Nephron progenitor cell (in vitro differentiated cells): ENCODE results near the gene INCENP.

ENCODE experiments used
- DNase-seq: peaks from one replicate; pipeline ENCODE4 v3.0.0; 2021
- H3K27ac Mint-ChIP-seq: 2 replicates; pipeline ENCODE4 v1.8.0; 2021; ENCODE audit warnings: mild to moderate bottlenecking, moderate library complexity, mixed read lengths
- H3K27me3 Mint-ChIP-seq: 2 replicates; pipeline ENCODE4 v1.8.0; 2021; ENCODE audit warnings: mild to moderate bottlenecking, low read depth, mixed read lengths; ENCODE audit not compliant: poor library complexity
- H3K36me3 Mint-ChIP-seq: 2 replicates; pipeline ENCODE4 v1.8.0; 2021; ENCODE audit warnings: low read depth, mixed read lengths
- H3K4me1 Mint-ChIP-seq: 2 replicates; pipeline ENCODE4 v1.8.0; 2021; ENCODE audit warnings: mixed read lengths
- H3K4me3 Mint-ChIP-seq: 2 replicates; pipeline ENCODE4 v1.8.0; 2021; ENCODE audit warnings: mild to moderate bottlenecking, moderate library complexity, mixed read lengths
- H3K9me3 Mint-ChIP-seq: 2 replicates; pipeline ENCODE4 v1.8.0; 2021; ENCODE audit warnings: mild to moderate bottlenecking, moderate library complexity, mixed read lengths
- TF ChIP-seq, protein P1 (sequence below): fragments of 200-600 bp; sonication (generic); IDR thresholded peaks from 2 replicates; pipeline ENCODE4 v1.5.0; 2021; ENCODE audit warnings: antibody characterized with exemption

INCENP gene

GRCh38 chr11:62176766-62177165 is 53.0 kb downstream of the INCENP start:
- H3K27me3 Mint-ChIP-seq = peaks cover 61% of the 10 kb centered on the region
- H3K27ac Mint-ChIP-seq = no peak overlapping the region
- no peak overlapping the region for H3K4me3 Mint-ChIP-seq
- H3K36me3 Mint-ChIP-seq = no peaks in the 10 kb centered on the region
- no peak for DNase-seq
- H3K4me1 Mint-ChIP-seq = no peaks in the 10 kb centered on the region
- no peaks in the 10 kb centered on the region for H3K9me3 Mint-ChIP-seq
- TF ChIP-seq, protein P1, sequence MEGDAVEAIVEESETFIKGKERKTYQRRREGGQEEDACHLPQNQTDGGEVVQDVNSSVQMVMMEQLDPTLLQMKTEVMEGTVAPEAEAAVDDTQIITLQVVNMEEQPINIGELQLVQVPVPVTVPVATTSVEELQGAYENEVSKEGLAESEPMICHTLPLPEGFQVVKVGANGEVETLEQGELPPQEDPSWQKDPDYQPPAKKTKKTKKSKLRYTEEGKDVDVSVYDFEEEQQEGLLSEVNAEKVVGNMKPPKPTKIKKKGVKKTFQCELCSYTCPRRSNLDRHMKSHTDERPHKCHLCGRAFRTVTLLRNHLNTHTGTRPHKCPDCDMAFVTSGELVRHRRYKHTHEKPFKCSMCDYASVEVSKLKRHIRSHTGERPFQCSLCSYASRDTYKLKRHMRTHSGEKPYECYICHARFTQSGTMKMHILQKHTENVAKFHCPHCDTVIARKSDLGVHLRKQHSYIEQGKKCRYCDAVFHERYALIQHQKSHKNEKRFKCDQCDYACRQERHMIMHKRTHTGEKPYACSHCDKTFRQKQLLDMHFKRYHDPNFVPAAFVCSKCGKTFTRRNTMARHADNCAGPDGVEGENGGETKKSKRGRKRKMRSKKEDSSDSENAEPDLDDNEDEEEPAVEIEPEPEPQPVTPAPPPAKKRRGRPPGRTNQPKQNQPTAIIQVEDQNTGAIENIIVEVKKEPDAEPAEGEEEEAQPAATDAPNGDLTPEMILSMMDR = no peak

DNA sequence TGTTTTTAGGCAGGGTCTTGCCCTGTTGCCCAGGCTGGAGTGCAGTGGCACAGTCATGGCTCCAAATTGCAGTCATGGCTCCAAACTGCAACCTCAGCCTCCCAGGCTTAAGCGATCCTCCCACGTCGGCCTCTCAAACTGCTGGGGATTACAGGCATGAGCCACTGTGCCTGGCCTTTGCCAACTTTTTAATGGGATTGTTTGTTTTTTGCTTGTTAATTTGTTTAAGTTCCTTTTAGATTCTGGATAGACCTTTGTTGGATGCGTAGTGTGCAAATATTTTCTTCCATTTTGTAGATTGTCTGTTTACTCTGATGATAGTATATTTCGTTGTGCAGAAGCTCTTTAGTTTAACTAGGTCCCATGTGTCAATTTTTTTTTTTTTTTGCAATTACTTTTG is 56.2 kb downstream of the INCENP start:
- Mint-ChIP-seq H3K36me3 (no peaks in the 10 kb centered on the region), H3K27me3 (peaks cover 28% of the 10 kb centered on the region), H3K27ac (no peak overlapping the region), H3K4me1 (no peaks in the 10 kb centered on the region), H3K4me3 (no peak overlapping the region), H3K9me3 (peaks cover 9% of the 10 kb centered on the region)
- TF ChIP-seq, protein P1 = no peak
- DNase-seq = no peak

DNA sequence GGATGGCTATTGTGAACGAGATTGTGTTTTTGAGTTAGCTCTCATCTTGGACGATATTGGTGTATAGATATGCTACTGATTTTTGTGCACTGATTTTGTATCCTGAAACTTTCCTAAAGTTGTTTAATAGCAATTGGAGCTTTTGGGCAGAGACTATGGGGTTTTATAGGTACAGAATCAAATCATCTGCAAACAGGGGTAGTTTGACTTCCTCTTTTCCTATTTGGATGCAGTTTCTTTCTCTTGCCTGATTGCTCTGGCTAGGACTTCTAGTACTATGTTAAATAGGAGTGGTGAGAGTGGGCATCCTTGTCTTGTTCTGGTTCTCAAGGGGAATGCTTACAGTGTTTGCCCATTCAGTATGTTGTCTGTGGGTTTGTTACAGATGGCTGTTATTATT is 57.3 kb downstream of the INCENP start:
- H3K27me3 Mint-ChIP-seq = peaks cover 27% of the 10 kb centered on the region
- no peaks in the 10 kb centered on the region for H3K36me3 Mint-ChIP-seq
- no peak overlapping the region for H3K4me3 Mint-ChIP-seq
- H3K4me1 Mint-ChIP-seq = no peaks in the 10 kb centered on the region
- H3K27ac Mint-ChIP-seq = no peak overlapping the region
- TF ChIP-seq, protein P1 = no peak
- H3K9me3 Mint-ChIP-seq = peaks cover 10% of the 10 kb centered on the region
- DNase-seq = no peak

DNA sequence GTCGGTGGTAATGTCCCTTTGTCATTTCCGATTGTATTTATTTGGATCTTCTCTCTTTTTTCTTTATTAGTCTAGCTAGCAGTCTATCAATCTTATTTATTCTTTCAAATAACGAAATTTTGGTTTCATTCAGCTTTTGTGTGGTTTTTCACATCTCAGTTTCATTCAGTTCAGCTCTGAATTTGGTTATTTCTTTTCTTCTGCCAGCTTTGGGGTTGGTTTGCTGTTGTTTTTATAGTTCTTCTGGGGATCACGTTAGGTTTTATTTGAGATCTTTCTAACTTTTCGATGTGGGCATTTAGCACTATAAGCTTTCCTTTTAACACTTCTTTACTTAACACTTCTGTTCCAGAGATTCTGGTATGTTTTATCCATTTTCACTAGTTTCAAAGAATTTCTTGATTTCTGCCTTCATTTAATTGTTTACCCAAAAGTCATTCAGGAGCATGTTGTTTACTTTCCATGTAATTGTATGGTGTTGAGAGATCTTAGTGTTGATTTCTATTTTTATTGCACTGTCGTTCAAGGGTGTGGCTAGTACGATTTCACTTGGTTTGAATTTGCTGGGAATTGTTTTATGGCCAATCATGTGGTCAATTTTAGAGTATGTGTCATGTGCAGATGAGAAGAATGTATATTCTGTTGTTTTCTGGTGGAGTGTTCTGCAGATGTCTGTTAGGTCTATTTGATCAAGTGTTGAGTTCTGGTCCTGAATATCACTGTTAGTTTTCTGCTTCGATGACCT is 58.5 kb downstream of the INCENP start:
- Mint-ChIP-seq H3K4me1 (no peaks in the 10 kb centered on the region), H3K27me3 (peaks cover 15% of the 10 kb centered on the region), H3K27ac (no peak overlapping the region), H3K9me3 (peaks cover 10% of the 10 kb centered on the region), H3K36me3 (no peaks in the 10 kb centered on the region), H3K4me3 (no peak overlapping the region)
- TF ChIP-seq, protein P1 = no peak
- no peak for DNase-seq

DNA sequence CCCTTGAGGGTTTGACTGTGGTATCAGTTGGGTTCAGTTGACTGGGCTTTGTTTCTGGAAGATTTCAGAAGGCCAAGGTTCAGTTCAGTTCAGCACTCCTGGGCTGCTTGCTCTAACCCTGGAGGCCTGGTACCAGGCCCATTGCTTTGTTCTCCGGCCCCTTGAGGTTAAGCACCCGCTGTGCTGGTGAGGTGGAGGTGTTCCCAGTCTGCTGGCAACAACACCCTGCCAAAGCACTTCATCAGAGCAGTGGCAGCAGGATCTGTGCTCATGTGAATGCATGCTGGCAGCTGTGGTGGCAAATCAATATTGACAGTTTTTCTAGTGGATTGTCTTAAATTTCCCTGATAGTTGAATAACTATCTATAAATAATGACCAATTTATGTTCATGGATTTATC is 62.4 kb downstream of the INCENP start:
- Mint-ChIP-seq H3K9me3 (peaks cover 10% of the 10 kb centered on the region), H3K4me1 (no peaks in the 10 kb centered on the region), H3K27ac (no peak overlapping the region), H3K36me3 (no peaks in the 10 kb centered on the region), H3K27me3 (peaks cover 21% of the 10 kb centered on the region), H3K4me3 (no peak overlapping the region)
- no peak for DNase-seq
- TF ChIP-seq, protein P1 = no peak

GRCh38 chr11:62190011-62190410 is 66.2 kb downstream of the INCENP start, which contains the start of gene SCGB1D1:
Gene SCGB1D1 (plus strand): TSS chr11:62190216. CDS start chr11:62190285, 69 bp downstream.
- Mint-ChIP-seq H3K36me3 (no peaks in the 10 kb centered on the region), H3K27me3 (peaks cover 46% of the 10 kb centered on the region)

More at GRCh38 chr11:62190011-62190410, 66.2 kb downstream of the INCENP start, which contains the start of gene SCGB1D1:
- Mint-ChIP-seq H3K4me3 (no peak within 1 kb of the TSS), H3K27ac (no peak within 1 kb of the TSS), H3K9me3 (peaks cover under 1% of the 10 kb centered on the region), H3K4me1 (no peaks in the 10 kb centered on the region)
- DNase-seq = no peak
- TF ChIP-seq, protein P1 = no peak
